HEK293T (cell line): Measurements from ENCODE around the gene FNDC3A.

Experiments
- CTCF ChIA-PET: fragments of 350-600 bp; formaldehyde crosslinking; extraction: SDS; loops from one replicate; lab custom pipeline; 2021; ENCODE audit warnings: antibody characterized with exemption, inconsistent platforms; lab: Yijun Ruan, JAX
- POLR2A ChIA-PET: fragments of 350-600 bp; formaldehyde crosslinking; extraction: SDS; loops from one replicate; lab custom pipeline; 2020; ENCODE audit warnings: antibody characterized with exemption, inconsistent platforms; lab: Yijun Ruan, JAX
- DNase-seq: peaks from one replicate; pipeline ENCODE4 v3.0.0; 2012; ENCODE audit warnings: mixed read lengths; ENCODE audit errors: extremely low spot score
- ARNT ChIP-seq: fragments of 450-650 bp; IDR thresholded peaks from 2 replicates; pipeline ENCODE4 v1.6.1; 2017; ENCODE audit warnings: mild to moderate bottlenecking
- BHLHE40 ChIP-seq: fragments of 450-650 bp; IDR thresholded peaks from 2 replicates; pipeline ENCODE4 v1.6.1; 2016; ENCODE audit warnings: mild to moderate bottlenecking, moderate library complexity, borderline replicate concordance
- CTBP1 ChIP-seq: fragments of 450-650 bp; IDR thresholded peaks from 2 replicates; pipeline ENCODE4 v1.6.1; 2016; ENCODE audit warnings: borderline replicate concordance
- ELF4 ChIP-seq: fragments of 450-650 bp; IDR thresholded peaks from 2 replicates; pipeline ENCODE4 v1.6.1; 2017; ENCODE audit warnings: antibody characterized with exemption
- FOXA1 ChIP-seq: fragments of 450-650 bp; IDR thresholded peaks from 2 replicates; pipeline ENCODE4 v1.6.1; 2016; ENCODE audit warnings: mild to moderate bottlenecking
- FOXK2 ChIP-seq: fragments of 450-650 bp; IDR thresholded peaks from 2 replicates; pipeline ENCODE4 v1.6.1; 2016; ENCODE audit warnings: mild to moderate bottlenecking
- FOXM1 ChIP-seq: fragments of 450-650 bp; IDR thresholded peaks from 2 replicates; pipeline ENCODE4 v1.6.1; 2017; ENCODE audit warnings: mild to moderate bottlenecking, borderline replicate concordance
- HDGF ChIP-seq: fragments of 450-650 bp; IDR thresholded peaks from 2 replicates; pipeline ENCODE4 v1.6.1; 2017; ENCODE audit warnings: antibody characterized with exemption, borderline replicate concordance
- L3MBTL2 ChIP-seq: fragments of 450-650 bp; conservative IDR thresholded peaks from 2 replicates; pipeline ENCODE4 v1.6.1; 2016; ENCODE audit warnings: mild to moderate bottlenecking
- LEF1 ChIP-seq: fragments of 450-650 bp; IDR thresholded peaks from 2 replicates; pipeline ENCODE4 v1.6.1; 2017; ENCODE audit warnings: mild to moderate bottlenecking, borderline replicate concordance
- NFRKB ChIP-seq: fragments of 450-650 bp; IDR thresholded peaks from 2 replicates; pipeline ENCODE4 v1.6.1; 2016; ENCODE audit warnings: mild to moderate bottlenecking, moderate library complexity
- SP1 ChIP-seq: fragments of 450-650 bp; IDR thresholded peaks from 2 replicates; pipeline ENCODE4 v1.6.1; 2017
- SUZ12 ChIP-seq: fragments of 450-650 bp; IDR thresholded peaks from 2 replicates; pipeline ENCODE4 v1.6.1; 2016; ENCODE audit warnings: mild to moderate bottlenecking
- TARDBP ChIP-seq: fragments of 450-650 bp; IDR thresholded peaks from 2 replicates; pipeline ENCODE4 v1.6.1; 2016
- ZNF384 ChIP-seq: fragments of 450-650 bp; IDR thresholded peaks from 2 replicates; pipeline ENCODE4 v1.6.1; 2016
- TF ChIP-seq, protein P1 (sequence below): fragments of 450-650 bp; IDR thresholded peaks from 2 replicates; pipeline ENCODE4 v1.6.1; 2016

FNDC3A gene

DNA sequence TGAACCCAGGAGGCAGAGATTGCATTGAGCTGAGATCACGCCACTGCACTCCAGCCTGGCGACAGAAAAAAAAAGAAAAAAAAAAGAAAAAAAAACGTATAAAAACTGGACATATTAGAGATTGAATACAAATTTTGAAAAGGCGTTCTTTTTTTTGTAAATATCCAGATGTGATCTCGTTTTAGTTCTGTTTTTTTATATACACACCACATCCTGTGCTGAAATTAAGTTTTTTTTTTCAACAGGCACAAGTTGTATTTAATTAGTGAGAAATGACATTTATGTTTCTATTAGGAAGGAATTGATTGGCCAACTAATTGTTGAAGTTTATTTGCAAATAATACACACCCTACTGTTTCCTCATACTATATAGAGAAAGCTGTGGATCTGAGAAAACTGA, 275.6 kb downstream of the FNDC3A start:
- no peak for TF ChIP-seq ARNT
- no peak for TF ChIP-seq FOXK2
- no peak for TF ChIP-seq SP1
- TF ChIP-seq TARDBP, result no peak
- TF ChIP-seq ELF4, result no peak
- no peak for TF ChIP-seq SUZ12
- ChIA-PET CTCF (interaction anchor here (0.6 to 1.5 kb wide), 2 partner anchors 11 to 266 kb away, joined by 3 read pairs; no protein-coding TSS in a partner anchor), POLR2A (no interaction called here)

DNA sequence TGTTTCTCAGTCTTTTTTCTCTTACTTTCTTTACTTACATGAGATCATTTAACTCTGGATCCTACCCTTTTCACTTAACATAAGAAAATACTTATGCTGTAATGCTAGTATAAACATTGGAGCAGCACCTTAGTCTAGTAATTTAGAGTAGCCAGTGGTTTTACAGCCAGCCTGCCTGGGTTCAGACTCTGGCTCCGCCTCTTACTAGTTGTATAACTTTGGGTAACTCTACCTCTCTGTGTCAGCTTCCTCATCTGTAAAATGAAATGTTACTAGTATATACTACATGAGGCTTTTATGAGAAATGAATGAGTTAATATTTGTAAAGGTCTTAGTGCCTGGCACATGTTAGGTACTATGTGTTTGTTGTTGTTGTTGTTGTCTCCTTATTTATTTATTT, 277.6 kb downstream of the FNDC3A start:
- no peak for TF ChIP-seq FOXM1
- ChIA-PET POLR2A (no interaction called here), CTCF (interaction anchor here (0.7 kb wide), 1 partner anchor 622 kb away, joined by 3 read pairs; no protein-coding TSS in a partner anchor)
- DNase-seq, result no peak

More for the DNA sequence above, 275.6 kb downstream of the FNDC3A start:
- DNase-seq, result no peak

DNA sequence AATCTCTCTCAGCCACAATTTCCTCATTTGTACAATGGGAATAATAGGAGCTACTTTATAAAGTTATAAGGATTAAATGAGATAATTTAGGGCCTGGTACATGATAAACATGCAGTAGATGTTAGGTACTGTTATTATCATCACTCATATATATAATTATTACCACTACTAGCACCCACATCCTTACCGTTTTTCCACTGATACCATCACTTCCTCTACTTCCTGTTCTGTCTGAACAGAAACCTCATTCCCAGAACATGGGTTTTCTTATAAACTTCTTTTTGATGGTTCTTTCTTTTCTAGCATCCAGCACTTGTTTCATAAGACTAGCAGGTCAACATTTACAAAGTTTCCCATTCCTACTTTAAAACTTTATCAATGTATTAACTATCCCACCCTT, 278.3 kb downstream of the FNDC3A start:
- TF ChIP-seq FOXK2 (no peak), ARNT (no peak), SP1 (no peak)
- CTCF ChIA-PET, result no interaction called here
- DNase-seq, result no peak
- POLR2A ChIA-PET, result no interaction called here

DNA sequence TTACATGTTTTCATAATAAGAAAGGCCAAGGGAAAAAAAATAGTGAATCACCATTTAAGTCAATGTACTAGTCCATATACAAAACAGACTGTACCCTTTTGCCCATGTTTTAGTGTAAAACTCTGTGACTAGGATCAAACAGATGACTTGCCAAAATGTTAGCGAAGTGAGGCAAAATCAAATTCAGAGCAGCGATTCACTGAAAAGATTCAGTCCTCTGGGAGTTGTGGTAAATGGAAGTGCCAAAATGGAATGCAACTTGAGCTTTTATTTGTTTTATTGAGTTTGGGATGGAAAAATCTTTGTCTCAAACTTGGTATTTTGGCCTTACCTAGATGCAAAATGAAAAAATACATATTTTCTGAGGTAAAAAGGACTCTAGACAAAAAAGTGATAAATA, 281.1 kb downstream of the FNDC3A start:
- ChIA-PET CTCF (no interaction called here), POLR2A (no interaction called here)
- no peak for TF ChIP-seq NFRKB
- no peak for TF ChIP-seq SP1
- no peak for TF ChIP-seq CTBP1
- TF ChIP-seq, protein P1, sequence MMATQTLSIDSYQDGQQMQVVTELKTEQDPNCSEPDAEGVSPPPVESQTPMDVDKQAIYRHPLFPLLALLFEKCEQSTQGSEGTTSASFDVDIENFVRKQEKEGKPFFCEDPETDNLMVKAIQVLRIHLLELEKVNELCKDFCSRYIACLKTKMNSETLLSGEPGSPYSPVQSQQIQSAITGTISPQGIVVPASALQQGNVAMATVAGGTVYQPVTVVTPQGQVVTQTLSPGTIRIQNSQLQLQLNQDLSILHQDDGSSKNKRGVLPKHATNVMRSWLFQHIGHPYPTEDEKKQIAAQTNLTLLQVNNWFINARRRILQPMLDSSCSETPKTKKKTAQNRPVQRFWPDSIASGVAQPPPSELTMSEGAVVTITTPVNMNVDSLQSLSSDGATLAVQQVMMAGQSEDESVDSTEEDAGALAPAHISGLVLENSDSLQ, result no peak
- no peak for TF ChIP-seq ARNT
- no peak for TF ChIP-seq TARDBP
- no peak for TF ChIP-seq ELF4
- no peak for TF ChIP-seq SUZ12
- TF ChIP-seq HDGF, result no peak
- TF ChIP-seq ZNF384, result no peak
- TF ChIP-seq L3MBTL2, result no peak
- TF ChIP-seq FOXM1, result no peak
- TF ChIP-seq LEF1, result no peak
- TF ChIP-seq FOXK2, result no peak
- no peak for TF ChIP-seq BHLHE40
- no peak for TF ChIP-seq FOXA1

DNA sequence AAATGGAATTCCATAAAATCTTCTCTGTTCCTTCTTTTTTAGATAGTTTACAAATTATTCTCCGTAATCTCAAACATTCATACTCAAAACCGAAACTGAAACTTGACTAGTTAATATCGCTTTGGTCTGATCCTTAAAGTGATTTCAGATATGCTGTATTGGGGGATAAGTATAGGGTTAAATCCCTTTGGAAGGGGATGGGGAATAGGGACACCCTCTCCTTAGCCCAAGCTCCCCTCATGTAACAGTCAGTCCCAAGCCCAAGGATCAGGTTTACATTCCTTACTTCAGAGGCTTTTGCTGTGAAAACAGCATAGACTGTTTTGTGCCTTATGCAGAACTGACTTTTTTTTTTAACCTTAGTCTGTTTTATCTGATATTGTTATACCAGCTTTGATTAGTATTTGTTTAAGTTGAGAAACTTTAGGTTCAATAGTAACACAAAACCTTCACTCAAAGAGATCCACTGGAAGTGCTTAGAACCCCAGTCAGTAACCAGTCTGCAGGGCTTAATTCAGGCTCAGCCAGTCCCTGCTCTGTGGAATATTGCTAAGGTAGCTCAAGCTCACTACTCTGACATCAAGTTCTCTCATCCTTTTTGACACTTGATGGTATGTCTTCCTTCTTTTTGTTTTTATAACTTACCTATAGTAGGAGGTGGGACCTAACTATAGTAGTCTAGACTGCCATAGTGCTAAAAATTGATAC, 282.5 kb downstream of the FNDC3A start:
- DNase-seq, result no peak
- CTCF ChIA-PET, result no interaction called here
- TF ChIP-seq CTBP1 (no peak), HDGF (no peak), NFRKB (no peak), ELF4 (no peak), FOXM1 (no peak), FOXA1 (no peak), BHLHE40 (no peak)
- TF ChIP-seq, protein P1, result no peak
- POLR2A ChIA-PET, result no interaction called here

More for the DNA sequence above, 281.1 kb downstream of the FNDC3A start:
- no peak for DNase-seq
